ENCODE results near the gene COA5.

Gene COA5

DNA sequence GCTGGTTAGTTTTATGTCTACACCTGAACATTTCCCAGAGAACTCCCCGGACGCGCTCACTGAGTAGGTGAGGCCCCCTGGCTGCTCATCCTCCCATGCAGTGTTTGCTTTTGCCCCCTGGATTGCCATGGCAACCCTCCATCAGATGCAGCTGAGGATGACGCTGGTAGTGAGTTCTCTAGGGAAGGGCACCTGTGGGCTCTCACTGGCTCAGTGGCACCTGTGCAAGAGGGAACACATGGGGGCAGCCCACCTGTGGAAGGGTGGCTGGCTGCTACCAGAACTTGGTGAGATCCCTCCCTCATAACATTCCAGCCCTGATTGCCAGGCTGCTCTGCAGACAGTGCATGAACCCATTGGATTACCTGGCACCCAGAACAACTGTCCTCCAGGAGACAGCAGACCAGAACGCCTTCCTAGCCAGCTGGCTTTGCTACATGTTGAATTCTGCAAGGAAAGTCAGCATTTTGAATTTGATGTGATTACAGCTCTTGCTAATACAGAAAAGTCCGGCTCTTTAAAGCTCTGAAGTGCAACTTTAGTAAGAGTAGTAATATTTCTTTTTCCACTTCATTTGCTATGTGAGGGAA lies 21.7 kb downstream of the COA5 start:
- Histone ChIP-seq H3K27ac (ENCODE audit: insufficient read depth, low read length, poor library complexity, severe bottlenecking) (peak overlapping the region; percentile 14), H3K9me3 (ENCODE audit: control insufficient read depth, low read length) (no peaks in the 10 kb centered on the region), H3K4me1 (ENCODE audit: control insufficient read depth, insufficient read depth, low read length, poor library complexity, severe bottlenecking) (no peaks in the 10 kb centered on the region), H3K27me3 (replicated peaks; ENCODE audit: control insufficient read depth, insufficient read depth, low read length, poor library complexity, severe bottlenecking) (no peaks in the 10 kb centered on the region), H3K4me3 (ENCODE audit: insufficient read depth, low read depth, low read length, poor library complexity, severe bottlenecking) (no peak overlapping the region), H3K36me3 (ENCODE audit: control insufficient read depth, insufficient read depth, low read length) (peaks cover 63% of the 10 kb centered on the region)
- DNase-seq = no peak

GRCh38 chr2:98585386-98585785 lies 22.9 kb downstream of the COA5 start:
- Histone ChIP-seq H3K4me1 (ENCODE audit: control insufficient read depth, insufficient read depth, low read length, poor library complexity, severe bottlenecking) (no peaks in the 10 kb centered on the region), H3K27ac (ENCODE audit: insufficient read depth, low read length, poor library complexity, severe bottlenecking) (no peak overlapping the region), H3K9me3 (ENCODE audit: control insufficient read depth, low read length) (no peaks in the 10 kb centered on the region), H3K27me3 (replicated peaks; ENCODE audit: control insufficient read depth, insufficient read depth, low read length, poor library complexity, severe bottlenecking) (no peaks in the 10 kb centered on the region), H3K36me3 (ENCODE audit: control insufficient read depth, insufficient read depth, low read length) (peaks cover 64% of the 10 kb centered on the region), H3K4me3 (ENCODE audit: insufficient read depth, low read depth, low read length, poor library complexity, severe bottlenecking) (no peak overlapping the region)
- DNase-seq = no peak

GRCh38 chr2:98583816-98584618 lies 24.3 kb downstream of the COA5 start:
- DNase-seq = no peak
- Histone ChIP-seq H3K4me1 (ENCODE audit: control insufficient read depth, insufficient read depth, low read length, poor library complexity, severe bottlenecking) (no peaks in the 10 kb centered on the region), H3K9me3 (ENCODE audit: control insufficient read depth, low read length) (no peaks in the 10 kb centered on the region), H3K27me3 (replicated peaks; ENCODE audit: control insufficient read depth, insufficient read depth, low read length, poor library complexity, severe bottlenecking) (no peaks in the 10 kb centered on the region), H3K4me3 (ENCODE audit: insufficient read depth, low read depth, low read length, poor library complexity, severe bottlenecking) (no peak overlapping the region), H3K36me3 (ENCODE audit: control insufficient read depth, insufficient read depth, low read length) (peaks cover 66% of the 10 kb centered on the region), H3K27ac (ENCODE audit: insufficient read depth, low read length, poor library complexity, severe bottlenecking) (no peak overlapping the region)

DNA sequence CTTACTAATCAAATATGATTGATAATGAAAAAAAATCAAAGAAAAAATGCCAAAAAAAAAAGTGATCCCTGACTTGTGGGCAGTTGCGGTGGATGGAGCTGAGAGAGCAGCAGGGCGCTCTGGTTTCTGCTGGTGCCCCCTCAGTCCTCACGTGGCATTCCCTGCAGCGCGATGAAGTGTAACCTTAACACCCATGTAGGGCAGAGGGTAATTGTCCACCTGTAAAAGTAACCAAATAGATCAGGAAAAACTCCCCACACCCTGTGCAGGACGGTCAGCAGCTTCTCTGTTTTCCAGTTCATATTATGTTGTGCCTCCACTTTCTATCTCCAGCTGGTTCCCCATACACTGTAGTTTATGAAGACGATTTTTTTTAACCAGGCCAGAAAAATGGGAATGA lies 25.0 kb downstream of the COA5 start:
- Histone ChIP-seq H3K36me3 (ENCODE audit: control insufficient read depth, insufficient read depth, low read length) (peaks cover 71% of the 10 kb centered on the region), H3K27ac (ENCODE audit: insufficient read depth, low read length, poor library complexity, severe bottlenecking) (no peak overlapping the region), H3K9me3 (ENCODE audit: control insufficient read depth, low read length) (no peaks in the 10 kb centered on the region), H3K27me3 (replicated peaks; ENCODE audit: control insufficient read depth, insufficient read depth, low read length, poor library complexity, severe bottlenecking) (no peaks in the 10 kb centered on the region), H3K4me3 (ENCODE audit: insufficient read depth, low read depth, low read length, poor library complexity, severe bottlenecking) (no peak overlapping the region), H3K4me1 (ENCODE audit: control insufficient read depth, insufficient read depth, low read length, poor library complexity, severe bottlenecking) (no peaks in the 10 kb centered on the region)
- no peak for DNase-seq

DNA sequence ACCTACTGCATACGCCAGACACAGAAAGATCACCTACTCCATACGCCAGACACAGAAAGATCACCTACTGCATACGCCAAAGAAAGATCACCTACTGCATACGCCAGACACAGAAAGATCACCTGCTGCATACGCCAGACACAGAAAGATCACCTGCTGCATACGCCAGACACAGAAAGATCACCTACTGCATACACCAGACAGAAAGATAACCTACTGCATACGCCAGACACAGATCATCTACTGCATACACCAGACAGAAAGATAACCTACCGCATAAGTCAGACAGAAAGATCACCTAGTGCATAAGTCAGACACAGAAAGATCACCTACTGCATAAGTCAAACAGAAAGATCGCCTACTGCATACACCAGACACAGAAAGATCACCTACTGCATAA lies 25.8 kb downstream of the COA5 start:
- peaks cover 76% of the 10 kb centered on the region for H3K36me3 ChIP-seq (ENCODE audit: control insufficient read depth, insufficient read depth, low read length)
- no peaks in the 10 kb centered on the region for H3K4me1 ChIP-seq (ENCODE audit: control insufficient read depth, insufficient read depth, low read length, poor library complexity, severe bottlenecking)

GRCh38 chr2:98580656-98581284 lies 27.5 kb downstream of the COA5 start:
- Histone ChIP-seq H3K36me3 (ENCODE audit: control insufficient read depth, insufficient read depth, low read length) (peaks cover 83% of the 10 kb centered on the region), H3K4me1 (ENCODE audit: control insufficient read depth, insufficient read depth, low read length, poor library complexity, severe bottlenecking) (no peaks in the 10 kb centered on the region), H3K27me3 (replicated peaks; ENCODE audit: control insufficient read depth, insufficient read depth, low read length, poor library complexity, severe bottlenecking) (no peaks in the 10 kb centered on the region), H3K9me3 (ENCODE audit: control insufficient read depth, low read length) (no peaks in the 10 kb centered on the region), H3K4me3 (ENCODE audit: insufficient read depth, low read depth, low read length, poor library complexity, severe bottlenecking) (no peak overlapping the region), H3K27ac (ENCODE audit: insufficient read depth, low read length, poor library complexity, severe bottlenecking) (no peak overlapping the region)
- DNase-seq = no peak

More for the DNA sequence above, 25.8 kb downstream of the COA5 start:
- Histone ChIP-seq H3K4me3 (ENCODE audit: insufficient read depth, low read depth, low read length, poor library complexity, severe bottlenecking) (no peak overlapping the region), H3K27ac (ENCODE audit: insufficient read depth, low read length, poor library complexity, severe bottlenecking) (no peak overlapping the region), H3K27me3 (replicated peaks; ENCODE audit: control insufficient read depth, insufficient read depth, low read length, poor library complexity, severe bottlenecking) (no peaks in the 10 kb centered on the region), H3K9me3 (ENCODE audit: control insufficient read depth, low read length) (no peaks in the 10 kb centered on the region)
- DNase-seq = no peak

GRCh38 chr2:98579926-98580325 lies 28.4 kb downstream of the COA5 start:
- Histone ChIP-seq H3K36me3 (ENCODE audit: control insufficient read depth, insufficient read depth, low read length) (peaks cover 90% of the 10 kb centered on the region), H3K4me3 (ENCODE audit: insufficient read depth, low read depth, low read length, poor library complexity, severe bottlenecking) (no peak overlapping the region), H3K9me3 (ENCODE audit: control insufficient read depth, low read length) (no peaks in the 10 kb centered on the region), H3K27ac (ENCODE audit: insufficient read depth, low read length, poor library complexity, severe bottlenecking) (no peak overlapping the region), H3K4me1 (ENCODE audit: control insufficient read depth, insufficient read depth, low read length, poor library complexity, severe bottlenecking) (no peaks in the 10 kb centered on the region), H3K27me3 (replicated peaks; ENCODE audit: control insufficient read depth, insufficient read depth, low read length, poor library complexity, severe bottlenecking) (no peaks in the 10 kb centered on the region)
- no peak for DNase-seq

- DNase-seq = no peak
- Histone ChIP-seq H3K4me1 (ENCODE audit: control insufficient read depth, insufficient read depth, low read length, poor library complexity, severe bottlenecking) (no peaks in the 10 kb centered on the region), H3K27me3 (replicated peaks; ENCODE audit: control insufficient read depth, insufficient read depth, low read length, poor library complexity, severe bottlenecking) (no peaks in the 10 kb centered on the region), H3K9me3 (ENCODE audit: control insufficient read depth, low read length) (no peaks in the 10 kb centered on the region), H3K4me3 (ENCODE audit: insufficient read depth, low read depth, low read length, poor library complexity, severe bottlenecking) (no peak overlapping the region), H3K27ac (ENCODE audit: insufficient read depth, low read length, poor library complexity, severe bottlenecking) (no peak overlapping the region), H3K36me3 (ENCODE audit: control insufficient read depth, insufficient read depth, low read length) (peaks cover 88% of the 10 kb centered on the region)
Observed at GRCh38 chr2:98578231-98578630, 30.1 kb downstream of the COA5 start.

DNA sequence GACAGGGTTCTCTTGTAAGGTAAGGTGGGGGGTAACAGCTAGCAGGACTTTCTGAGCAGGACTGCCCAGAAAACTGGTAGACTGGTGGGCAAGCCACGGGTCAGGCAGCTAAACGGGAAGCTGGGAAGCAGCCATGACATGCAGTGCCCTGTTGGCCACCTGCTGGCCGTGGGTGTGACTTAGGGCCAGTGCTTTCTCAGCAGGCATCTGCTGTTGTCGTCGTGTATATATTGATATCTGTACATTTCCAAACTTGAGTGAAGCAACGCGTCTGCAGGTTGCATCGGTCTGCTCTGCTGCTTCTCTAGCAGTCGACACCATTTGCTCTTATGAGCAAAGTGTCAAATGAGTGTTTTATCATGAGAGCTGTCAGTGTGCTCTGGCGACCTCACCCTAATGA lies 31.0 kb downstream of the COA5 start:
- no peaks in the 10 kb centered on the region for H3K27me3 ChIP-seq (replicated peaks; ENCODE audit: control insufficient read depth, insufficient read depth, low read length, poor library complexity, severe bottlenecking)
- no peak for DNase-seq
- H3K27ac ChIP-seq (ENCODE audit: insufficient read depth, low read length, poor library complexity, severe bottlenecking) = no peak overlapping the region
- H3K36me3 ChIP-seq (ENCODE audit: control insufficient read depth, insufficient read depth, low read length) = peaks cover 88% of the 10 kb centered on the region
- H3K4me3 ChIP-seq (ENCODE audit: insufficient read depth, low read depth, low read length, poor library complexity, severe bottlenecking) = no peak overlapping the region
- H3K9me3 ChIP-seq (ENCODE audit: control insufficient read depth, low read length) = no peaks in the 10 kb centered on the region
- no peaks in the 10 kb centered on the region for H3K4me1 ChIP-seq (ENCODE audit: control insufficient read depth, insufficient read depth, low read length, poor library complexity, severe bottlenecking)

DNA sequence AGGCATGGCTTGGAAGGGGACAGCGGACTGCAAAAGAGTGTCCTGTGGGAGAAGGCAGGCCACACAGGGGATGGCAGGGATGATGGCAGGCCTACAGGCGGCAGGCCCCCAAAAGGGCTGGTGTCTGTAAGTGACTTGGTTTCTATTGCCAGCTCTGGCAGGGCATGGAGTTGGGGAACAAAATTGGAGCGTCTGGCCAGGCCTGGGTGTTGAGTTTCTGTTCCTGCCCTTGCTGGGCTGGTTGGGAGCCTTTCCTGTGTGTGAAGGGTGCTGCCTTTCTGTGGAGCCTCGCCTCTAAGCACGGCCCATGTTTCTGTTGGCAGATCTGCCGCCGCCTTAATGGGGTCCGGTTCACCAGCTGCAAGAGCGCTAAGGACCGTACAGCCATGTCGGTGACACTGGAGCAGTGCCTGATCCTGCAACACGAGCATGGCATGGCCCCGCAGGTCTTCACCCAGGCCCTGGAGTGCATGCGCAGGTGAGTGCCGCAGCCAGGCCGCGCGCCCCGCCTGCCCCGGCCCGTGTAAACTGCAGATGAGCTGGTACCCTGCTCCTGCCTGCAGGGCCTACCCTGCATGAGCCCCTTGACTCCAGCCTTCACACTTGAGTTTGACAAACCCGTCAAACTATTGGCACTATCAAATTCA lies 31.5 kb downstream of the COA5 start:
- Histone ChIP-seq H3K27me3 (replicated peaks; ENCODE audit: control insufficient read depth, insufficient read depth, low read length, poor library complexity, severe bottlenecking) (no peaks in the 10 kb centered on the region), H3K27ac (ENCODE audit: insufficient read depth, low read length, poor library complexity, severe bottlenecking) (no peak overlapping the region), H3K4me3 (ENCODE audit: insufficient read depth, low read depth, low read length, poor library complexity, severe bottlenecking) (no peak overlapping the region), H3K9me3 (ENCODE audit: control insufficient read depth, low read length) (no peaks in the 10 kb centered on the region), H3K4me1 (ENCODE audit: control insufficient read depth, insufficient read depth, low read length, poor library complexity, severe bottlenecking) (no peaks in the 10 kb centered on the region), H3K36me3 (ENCODE audit: control insufficient read depth, insufficient read depth, low read length) (peaks cover 90% of the 10 kb centered on the region)
- DNase-seq = no peak
